ENCODE results near the gene MARCO. TPM values are rescaled to one million over a fixed set of nuclear protein-coding genes. Genes with fewer than 3 reads are reported as not detected.

Gene MARCO
- total and polyA plus RNA-seq, 2 donors (not counting 1 experiment from before 2014, with no cell fraction given), result 0.04 TPM; not detected in 1

DNA sequence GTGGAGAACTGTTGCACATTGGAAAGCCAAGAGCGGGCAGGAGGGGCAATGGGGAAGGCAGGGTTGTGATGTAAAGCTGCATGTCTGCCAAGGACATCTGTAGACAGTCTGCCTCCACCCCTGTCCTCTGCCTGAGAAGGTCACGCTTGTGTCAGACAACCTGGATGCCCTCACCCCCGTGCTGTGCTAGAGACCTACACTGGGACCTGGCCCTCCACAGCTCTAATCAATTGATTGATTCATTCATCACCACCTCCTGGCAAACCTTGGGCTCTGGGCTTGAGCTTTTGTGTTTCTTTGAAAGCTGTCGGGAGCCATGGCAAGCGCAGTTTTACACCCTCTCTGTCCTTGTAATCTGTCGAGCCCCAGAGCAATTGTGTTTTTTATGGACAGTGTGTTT, 41.1 kb downstream of the MARCO start:
- POLR2A ChIA-PET, result no interaction called here
- H3K27me3 Mint-ChIP-seq, result peaks cover 8% of the 10 kb centered on the region
- DNase-seq, result no peak

DNA sequence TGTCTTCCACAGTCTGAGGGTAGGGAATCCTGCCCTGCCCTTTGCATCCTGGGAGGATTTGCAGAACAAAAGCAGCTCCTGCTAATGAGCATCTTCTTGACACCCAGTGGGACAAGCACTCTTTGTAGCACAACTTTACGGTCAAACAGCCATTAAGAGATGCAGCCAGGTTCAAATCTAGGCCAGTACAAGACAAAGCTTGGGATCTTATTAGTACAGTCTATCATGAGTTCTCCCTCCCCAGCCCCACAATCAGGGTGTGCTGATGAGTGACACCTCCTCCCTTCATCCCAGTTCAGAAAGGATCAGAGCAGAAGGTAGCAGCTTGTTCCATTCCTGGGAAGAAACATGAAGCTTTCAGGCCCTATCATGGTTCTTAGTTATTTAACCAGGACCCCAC, 41.9 kb downstream of the MARCO start:
- TF ChIP-seq, protein P1, sequence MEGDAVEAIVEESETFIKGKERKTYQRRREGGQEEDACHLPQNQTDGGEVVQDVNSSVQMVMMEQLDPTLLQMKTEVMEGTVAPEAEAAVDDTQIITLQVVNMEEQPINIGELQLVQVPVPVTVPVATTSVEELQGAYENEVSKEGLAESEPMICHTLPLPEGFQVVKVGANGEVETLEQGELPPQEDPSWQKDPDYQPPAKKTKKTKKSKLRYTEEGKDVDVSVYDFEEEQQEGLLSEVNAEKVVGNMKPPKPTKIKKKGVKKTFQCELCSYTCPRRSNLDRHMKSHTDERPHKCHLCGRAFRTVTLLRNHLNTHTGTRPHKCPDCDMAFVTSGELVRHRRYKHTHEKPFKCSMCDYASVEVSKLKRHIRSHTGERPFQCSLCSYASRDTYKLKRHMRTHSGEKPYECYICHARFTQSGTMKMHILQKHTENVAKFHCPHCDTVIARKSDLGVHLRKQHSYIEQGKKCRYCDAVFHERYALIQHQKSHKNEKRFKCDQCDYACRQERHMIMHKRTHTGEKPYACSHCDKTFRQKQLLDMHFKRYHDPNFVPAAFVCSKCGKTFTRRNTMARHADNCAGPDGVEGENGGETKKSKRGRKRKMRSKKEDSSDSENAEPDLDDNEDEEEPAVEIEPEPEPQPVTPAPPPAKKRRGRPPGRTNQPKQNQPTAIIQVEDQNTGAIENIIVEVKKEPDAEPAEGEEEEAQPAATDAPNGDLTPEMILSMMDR (IDR thresholded peaks at IDR 0.05), result no peak
- no peak for TF ChIP-seq EZH2 (IDR thresholded peaks at IDR 0.05; ENCODE audit: borderline replicate concordance, insufficient read depth, low read depth, low read length, poor library complexity, severe bottlenecking)
- 100% methylated on average over 1 of the region's 1 CpG for WGBS (ENCODE audit: insufficient coverage)
- Histone ChIP-seq H3K79me2 (ENCODE audit: control insufficient read depth, insufficient read depth, low read length) (no peaks in the 10 kb centered on the region), H3K9me3 (ENCODE audit: control extremely low read depth in 1 of 3, control insufficient read depth in 2 of 3, insufficient read depth in 1 of 3, low read length in 2 of 3) (peaks cover 0 to 8% (median 0%) of the 10 kb centered on the region in 3 donors), H3K4me3 (ENCODE audit: control extremely low read depth in 1 of 5, extremely low read depth in 1 of 5, insufficient read depth in 1 of 5, low read depth in 2 of 5, low read length in 4 of 5) (no peak overlapping the region), H4K20me1 (ENCODE audit: control insufficient read depth, insufficient read depth, low read length, poor library complexity, severe bottlenecking) (no peaks in the 10 kb centered on the region), H3K4me2 (replicated peaks; ENCODE audit: low read depth, low read length, poor library complexity, severe bottlenecking) (no peak overlapping the region), H2AFZ (ENCODE audit: insufficient read depth, low read depth, low read length, poor library complexity, severe bottlenecking) (no peak overlapping the region), H3K27me3 (replicated peaks in 1 of 4; ENCODE audit: control extremely low read depth in 1 of 4, control insufficient read depth in 3 of 4, insufficient read depth in 4 of 4, low read length in 3 of 4) (no peaks in the 10 kb centered on the region), H3K36me3 (replicated peaks in 1 of 2; ENCODE audit: control extremely low read depth in 1 of 2, control insufficient read depth in 1 of 2, extremely low read depth in 1 of 2, insufficient read depth in 2 of 2, low read length in 1 of 2) (no peaks in the 10 kb centered on the region), H3K27ac (ENCODE audit: low read length in 2 of 2) (no peak overlapping the region), H3K4me1 (ENCODE audit: control insufficient read depth in 2 of 2, insufficient read depth in 2 of 2, low read length in 2 of 2) (no peaks in the 10 kb centered on the region), H3K9ac (ENCODE audit: low read length) (no peak overlapping the region)
- intact Hi-C loops (cut with micrococcal nuclease), result no loop called here
- H3K9me3 Mint-ChIP-seq (ENCODE audit: insufficient read depth), result no peaks in the 10 kb centered on the region
- ATAC-seq (ENCODE audit: low read depth) (no peak), DNase-seq (no peak)
- no peak overlapping the region for H3K27ac Mint-ChIP-seq
- CTCF ChIA-PET, result no interaction called here
- H3K27me3 Mint-ChIP-seq, result peaks cover 8% of the 10 kb centered on the region
- H3K4me3 Mint-ChIP-seq, result no peak overlapping the region
- POLR2A ChIA-PET, result no interaction called here
- no peaks in the 10 kb centered on the region for H3K4me1 Mint-ChIP-seq

More for the DNA sequence above, 41.1 kb downstream of the MARCO start:
- Histone ChIP-seq H3K4me2 (replicated peaks; ENCODE audit: low read depth, low read length, poor library complexity, severe bottlenecking) (no peak overlapping the region), H3K36me3 (replicated peaks in 1 of 2; ENCODE audit: control extremely low read depth in 1 of 2, control insufficient read depth in 1 of 2, extremely low read depth in 1 of 2, insufficient read depth in 2 of 2, low read length in 1 of 2) (no peaks in the 10 kb centered on the region), H3K9me3 (ENCODE audit: control extremely low read depth in 1 of 3, control insufficient read depth in 2 of 3, insufficient read depth in 1 of 3, low read length in 2 of 3) (peaks cover 0 to 10% (median 0%) of the 10 kb centered on the region in 3 donors), H3K27ac (ENCODE audit: low read length in 2 of 2) (no peak overlapping the region), H2AFZ (ENCODE audit: insufficient read depth, low read depth, low read length, poor library complexity, severe bottlenecking) (no peak overlapping the region), H3K4me1 (ENCODE audit: control insufficient read depth in 2 of 2, insufficient read depth in 2 of 2, low read length in 2 of 2) (no peaks in the 10 kb centered on the region), H3K4me3 (ENCODE audit: control extremely low read depth in 1 of 5, extremely low read depth in 1 of 5, insufficient read depth in 1 of 5, low read depth in 2 of 5, low read length in 4 of 5) (no peak overlapping the region), H4K20me1 (ENCODE audit: control insufficient read depth, insufficient read depth, low read length, poor library complexity, severe bottlenecking) (no peaks in the 10 kb centered on the region), H3K79me2 (ENCODE audit: control insufficient read depth, insufficient read depth, low read length) (no peaks in the 10 kb centered on the region), H3K9ac (ENCODE audit: low read length) (no peak overlapping the region), H3K27me3 (replicated peaks in 1 of 4; ENCODE audit: control extremely low read depth in 1 of 4, control insufficient read depth in 3 of 4, insufficient read depth in 4 of 4, low read length in 3 of 4) (no peaks in the 10 kb centered on the region)
- CTCF ChIA-PET, result no interaction called here
- ATAC-seq (ENCODE audit: low read depth), result no peak
- Mint-ChIP-seq H3K9me3 (ENCODE audit: insufficient read depth) (no peaks in the 10 kb centered on the region), H3K4me3 (no peak overlapping the region), H3K27ac (no peak overlapping the region), H3K4me1 (no peaks in the 10 kb centered on the region)
- WGBS (ENCODE audit: insufficient coverage), result 80% methylated on average over 3 of the region's 6 CpGs
- intact Hi-C loops (cut with micrococcal nuclease), result no loop called here
- TF ChIP-seq, protein P1 (IDR thresholded peaks at IDR 0.05), result no peak
- TF ChIP-seq EZH2 (IDR thresholded peaks at IDR 0.05; ENCODE audit: borderline replicate concordance, insufficient read depth, low read depth, low read length, poor library complexity, severe bottlenecking), result no peak

All from B cell (primary cell).